IgD-negative memory B cell (primary cell): Measurements from ENCODE around the gene PTPRN. TPM values are rescaled to one million over a fixed set of nuclear protein-coding genes. Genes with fewer than 3 reads are reported as not detected.

ENCODE experiments used
- polyA plus RNA-seq: library from polyadenylated mRNA; unstranded; fragments of 300-500 nt; fragmentation: Illumina TruSeq; gene quantifications from one replicate; pipeline ENCODE4 v1.2.3, GENCODE V29; 2021

The PTPRN gene
- polyA plus RNA-seq, 1 donor from 2014 or later, result not detected

Other genes with a start within 250 kb of the PTPRN start
- not detected for gene IHH, start 248.5 kb downstream of the PTPRN start, polyA plus RNA-seq
- gene NHEJ1, start 148.6 kb downstream of the PTPRN start, polyA plus RNA-seq, result 22.9 TPM
- gene SLC23A3, start 139.4 kb downstream of the PTPRN start, polyA plus RNA-seq, result 0.63 TPM
- 151 TPM for gene CNPPD1, start 132.5 kb downstream of the PTPRN start, polyA plus RNA-seq
- gene RETREG2, start 131.1 kb downstream of the PTPRN start, polyA plus RNA-seq, result 55.6 TPM
- 64.8 TPM for gene ZFAND2B, start 102.6 kb downstream of the PTPRN start, polyA plus RNA-seq
- gene ABCB6, start 90.4 kb downstream of the PTPRN start, polyA plus RNA-seq, result 1.2 TPM
- 19.6 TPM for gene ATG9A, start 79.8 kb downstream of the PTPRN start, polyA plus RNA-seq
- gene ANKZF1, start 79.6 kb downstream of the PTPRN start, polyA plus RNA-seq, result 31.1 TPM
- not detected for gene GLB1L, start 64.0 kb downstream of the PTPRN start, polyA plus RNA-seq
- gene STK16, start 63.9 kb downstream of the PTPRN start, polyA plus RNA-seq, result 17.9 TPM
- not detected for gene TUBA4B, start 56.2 kb downstream of the PTPRN start, polyA plus RNA-seq
- 229 TPM for gene TUBA4A, start 55.5 kb downstream of the PTPRN start, polyA plus RNA-seq
- gene DNAJB2, start 30.0 kb downstream of the PTPRN start, polyA plus RNA-seq, result 7.8 TPM
- gene RESP18, start 23.3 kb upstream of the PTPRN start, polyA plus RNA-seq, result not detected
- 49.9 TPM for gene DNPEP, start 78.5 kb upstream of the PTPRN start, polyA plus RNA-seq
- gene DES, start 109.0 kb upstream of the PTPRN start, polyA plus RNA-seq, result not detected
- not detected for gene SPEG, start 125.4 kb upstream of the PTPRN start, polyA plus RNA-seq
- 24.4 TPM for gene GMPPA, start 189.5 kb upstream of the PTPRN start, polyA plus RNA-seq
- gene ASIC4, start 205.1 kb upstream of the PTPRN start, polyA plus RNA-seq, result not detected
- 3.9 TPM for gene CHPF, start 234.4 kb upstream of the PTPRN start, polyA plus RNA-seq
- gene TMEM198, start 234.6 kb upstream of the PTPRN start, polyA plus RNA-seq, result 0.28 TPM